ENCODE measurements around the gene ACTL6B.
"Not testable (repeated sequence)": the region's sequence is repeated elsewhere in the genome, so short reads cannot be mapped to it uniquely, and the experiment has no call there.

Gene ACTL6B

GRCh38 chr7:100671353-100672327, 15.4 kb upstream of the ACTL6B start:
- DNase-seq: no peak

GRCh38 chr7:100670074-100670473, 13.8 kb upstream of the ACTL6B start:
- DNase-seq: no peak

GRCh38 chr7:100669106-100669505, 12.9 kb upstream of the ACTL6B start:
- not testable (repeated sequence) for DNase-seq

- no peak for DNase-seq
Measured at GRCh38 chr7:100668069-100668449, 11.8 kb upstream of the ACTL6B start.

DNA sequence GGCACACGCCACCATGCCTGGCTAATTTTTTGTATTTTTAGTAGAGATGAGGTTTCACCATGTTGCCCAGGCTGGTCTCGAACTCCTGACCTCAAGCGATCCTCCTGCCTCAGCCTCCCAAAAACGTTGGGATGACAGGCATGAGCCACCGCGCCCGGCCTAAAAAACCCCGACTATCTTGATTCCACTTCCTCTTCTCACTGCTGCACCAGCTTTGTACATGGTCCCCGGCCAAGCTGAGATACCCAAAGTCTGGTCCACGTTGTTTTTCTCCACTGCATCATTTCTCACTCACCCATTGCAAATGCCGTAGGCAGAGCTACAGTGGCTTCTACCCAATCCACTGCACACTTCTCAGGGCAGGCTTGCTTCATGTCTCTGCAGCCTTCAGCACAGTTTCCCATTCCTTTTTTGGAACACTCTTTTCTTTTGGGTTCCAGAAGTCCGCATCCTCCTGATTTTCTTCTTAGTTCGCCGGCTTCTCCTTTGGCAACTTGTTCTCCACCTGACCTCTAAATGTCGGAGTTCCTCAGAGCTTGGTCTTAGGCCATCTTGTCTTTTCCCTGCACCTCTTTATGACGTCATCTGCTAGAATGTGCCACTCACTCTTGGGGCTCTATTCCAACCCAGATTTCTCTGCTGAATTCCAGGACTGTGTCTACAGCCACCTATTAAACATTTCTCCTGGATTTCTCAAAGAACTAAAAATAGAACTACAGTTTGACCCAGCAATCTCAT, 11.3 kb upstream of the ACTL6B start:
- no peak for DNase-seq

- no peak for DNase-seq
Measured at GRCh38 chr7:100665168-100665726, 9.0 kb upstream of the ACTL6B start.

GRCh38 chr7:100662194-100662776, 6.0 kb upstream of the ACTL6B start:
- not testable (repeated sequence) for DNase-seq

DNA sequence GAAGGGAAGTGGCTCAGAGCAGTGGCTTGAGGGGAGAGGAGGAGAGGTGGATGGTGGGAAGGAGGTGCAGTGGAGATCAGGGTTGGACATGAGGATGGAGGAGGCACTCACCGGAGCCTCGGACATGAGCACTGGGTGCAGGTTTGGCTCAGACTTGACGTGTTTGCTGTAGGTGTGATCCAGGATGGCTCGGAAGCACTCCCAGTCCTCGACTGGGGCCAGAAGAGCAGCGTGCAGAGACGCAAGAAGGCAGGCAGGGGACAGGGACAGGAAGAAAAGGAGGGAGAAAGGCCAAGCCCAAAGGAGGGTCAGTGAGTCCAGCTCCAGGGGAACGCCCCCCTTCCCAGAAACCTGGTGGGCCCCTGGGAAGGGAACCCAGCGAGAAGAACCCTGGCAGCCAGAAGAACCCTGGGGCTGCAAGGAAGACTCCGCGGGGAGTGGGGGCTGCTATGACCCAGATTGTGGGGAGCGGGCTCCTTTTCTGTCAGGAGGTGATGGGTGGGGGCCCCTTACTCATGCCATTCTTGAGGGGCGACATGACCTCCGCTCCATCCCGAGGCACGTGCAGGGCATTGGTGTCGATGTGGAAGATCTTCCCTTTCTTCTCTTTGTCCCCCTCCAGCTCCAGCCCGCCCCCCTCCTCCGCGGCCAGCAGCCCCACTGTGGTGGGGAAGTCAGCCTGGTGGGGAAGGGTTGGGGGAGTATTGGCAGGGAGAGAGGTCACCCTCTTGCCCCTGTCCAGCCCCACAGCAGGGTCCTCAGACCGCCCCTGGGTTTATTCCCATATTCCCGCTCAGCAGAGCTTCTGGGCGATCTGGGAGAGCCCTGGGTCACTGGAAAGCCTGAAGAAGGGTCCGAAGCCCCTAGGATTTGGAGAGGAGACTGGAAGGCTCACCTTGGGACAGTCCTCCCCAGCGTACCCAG, 1.1 kb downstream of the ACTL6B start:
- no peak for DNase-seq

DNA sequence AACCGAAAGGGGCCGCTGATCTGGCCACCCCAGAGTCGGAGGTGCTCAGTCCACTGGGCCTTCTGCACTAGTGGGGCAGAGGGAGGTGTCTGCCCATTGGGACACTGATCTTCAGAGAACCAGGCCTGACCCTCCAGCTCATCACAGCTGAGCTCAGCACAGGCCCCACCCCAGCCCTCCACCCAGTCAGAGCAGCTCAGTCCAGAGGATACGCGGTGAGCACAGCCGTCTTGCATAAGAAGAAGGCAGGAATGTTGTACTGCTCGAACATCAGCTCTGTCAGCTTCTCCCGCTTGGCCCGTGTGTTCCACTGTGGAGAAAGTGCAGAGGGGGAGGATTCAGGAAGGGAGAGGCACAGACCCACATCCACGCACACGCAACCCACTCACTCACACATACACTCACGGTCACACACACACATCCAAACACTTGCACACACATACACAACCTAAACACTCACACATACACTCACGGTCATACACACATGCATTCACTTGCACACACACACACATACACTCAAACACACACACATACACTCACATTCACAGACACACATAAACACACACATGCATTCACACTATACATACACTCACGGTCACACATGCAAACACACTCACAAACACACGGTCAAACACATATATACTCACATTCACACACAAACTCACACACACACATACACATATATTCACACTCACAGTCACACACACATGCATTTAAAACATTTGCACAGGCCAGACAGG, 6.3 kb downstream of the ACTL6B start:
- no peak for DNase-seq

DNA sequence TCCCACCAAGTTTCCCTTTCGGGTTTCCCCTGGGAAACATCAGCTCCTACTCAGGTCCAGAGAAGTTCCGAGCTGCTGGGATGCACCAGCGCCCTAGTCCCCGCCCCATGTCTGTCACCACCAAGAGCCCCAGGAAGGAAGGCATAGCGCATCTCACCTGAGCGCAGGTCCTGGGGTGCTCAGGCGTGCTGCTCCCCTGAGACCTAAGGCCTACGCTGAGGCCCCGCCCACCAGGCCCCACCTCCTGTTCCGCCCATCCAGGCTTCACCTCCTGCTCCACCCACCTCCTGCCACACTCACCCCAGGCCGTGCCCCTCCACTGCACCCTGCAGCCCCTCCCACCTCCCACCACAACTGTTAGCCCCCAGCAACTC, 13.7 kb downstream of the ACTL6B start:
- DNase-seq: no peak

- no peak for DNase-seq
Measured at GRCh38 chr7:100641860-100642533, 14.3 kb downstream of the ACTL6B start.

DNA sequence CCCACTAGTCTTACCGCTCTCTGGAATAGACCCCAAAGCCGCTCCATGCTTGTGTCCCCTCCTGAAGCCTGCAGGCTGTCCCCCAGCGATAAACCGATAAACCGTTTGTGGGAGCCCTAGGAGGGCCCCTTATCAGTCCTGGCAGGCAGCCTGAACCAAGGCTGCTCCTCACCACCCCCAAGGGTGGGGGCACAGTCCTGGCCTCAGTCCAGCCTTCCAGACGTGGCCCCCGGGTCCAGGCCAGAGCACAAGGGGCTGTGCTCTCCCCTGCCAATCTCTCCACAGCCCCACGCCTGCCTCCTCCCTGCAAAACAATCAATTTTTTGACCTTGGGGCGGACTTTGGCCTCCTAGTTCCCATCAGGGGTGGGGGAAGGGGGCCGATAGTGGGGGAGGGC, 14.8 kb downstream of the ACTL6B start, which contains the start of gene TFR2:
TFR2 (minus strand) TSS at position 90 of the 397 bp plus-strand sequence; CDS start at position 47, 43 bp downstream.
- no peak for DNase-seq

- no peak for DNase-seq
Measured at GRCh38 chr7:100640517-100641440, 15.5 kb downstream of the ACTL6B start.

- no peak for DNase-seq
Measured at GRCh38 chr7:100639995-100640516, 16.2 kb downstream of the ACTL6B start.

- DNase-seq: no peak
Measured at GRCh38 chr7:100632951-100633717, 23.1 kb downstream of the ACTL6B start.

- no peak for DNase-seq
Measured at GRCh38 chr7:100630066-100630465, 26.2 kb downstream of the ACTL6B start.

- no peak for DNase-seq
Measured at GRCh38 chr7:100629117-100629716, 27.0 kb downstream of the ACTL6B start.

DNA sequence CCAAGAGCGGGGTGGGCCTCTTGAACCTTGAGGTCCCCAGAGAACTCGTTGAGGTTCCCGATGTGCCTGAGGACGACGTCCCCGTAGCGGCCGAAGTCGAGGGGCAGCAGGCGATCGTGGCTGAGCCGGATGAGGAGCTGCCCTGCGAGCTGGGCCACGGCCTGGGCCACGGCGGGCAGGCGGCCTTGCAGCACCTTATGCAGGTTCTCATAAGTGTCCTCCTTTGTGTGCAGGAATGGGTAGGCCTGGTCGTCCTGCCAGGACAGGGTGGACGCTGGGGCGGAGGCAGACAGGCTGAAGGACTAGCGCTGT, 29.1 kb downstream of the ACTL6B start:
- DNase-seq: no peak

Data from kidney glomerular epithelial cell (primary cell).